Mucosa of descending colon (tissue), 3 donors: ENCODE data around the gene RABEP1. TPM values are rescaled to one million over a fixed set of nuclear protein-coding genes. Genes with fewer than 3 reads are reported as not detected.

ENCODE experiments used
- ATAC-seq: fragments of 200-7000 bp; cut with Tn5 transposase; one replicate; pipeline ENCODE4 v1.9.1; 2020; ENCODE audit warnings: mild to moderate bottlenecking, moderate library complexity
- DNase-seq, 3 donors: peaks; one replicate each; pipeline ENCODE4 v3.0.0-alpha.2; 2020
- H3K36me3 ChIP-seq: fragments of 200-600 bp; one replicate; pipeline ENCODE4 v1.8.0; 2021; ENCODE audit warnings: low read depth, mild to moderate bottlenecking
- H3K4me1 ChIP-seq: fragments of 200-600 bp; one replicate; pipeline ENCODE4 v1.8.0; 2021; ENCODE audit warnings: low read depth, mild to moderate bottlenecking
- H3K4me3 ChIP-seq: fragments of 200-600 bp; one replicate; pipeline ENCODE4 v1.8.0; 2021; ENCODE audit warnings: mild to moderate bottlenecking
- H3K9me3 ChIP-seq: fragments of 200-600 bp; one replicate; pipeline ENCODE4 v1.8.0; 2021; ENCODE audit warnings: mild to moderate bottlenecking
- intact Hi-C, 2 donors: fragments of 100-400 bp; cut with DNase I in 1 of 2; cut with micrococcal nuclease in 1 of 2; formaldehyde crosslinking; loops; one replicate each; pipeline versions ENCODE4 v1.11.0 to v1.11.1; 2022; cut with DNase I, micrococcal nuclease
- total RNA-seq, 3 donors: library from RNA; stranded (reverse); fragmentation: NEBNext Ultra II Directional in 2 of 3; extraction: Animal tissue kit (Norgen Biotek cat#: 25700) in 2 of 3; gene quantifications; one replicate each; pipeline versions ENCODE4 v1.2.1 to v1.2.4, GENCODE V29; 2021 to 2023
- TF ChIP-seq, protein P1 (sequence below): fragments of 200-600 bp; IDR thresholded peaks from one replicate; pipeline ENCODE4 v1.8.0; 2022; ENCODE audit warnings: antibody characterized with exemption, mild to moderate bottlenecking
- donor health status: DM: no; HTN: no; CAD: no; lungs with moderate emphysema.
- donor health status: DM: no; HTN: no; CAD: no.
- donor health status: DM: no; HTN: yes; CAD: no.

RABEP1 gene
- total RNA-seq, 3 donors from 2014 or later = 24.9 to 53.4 (median 30.7) TPM

- intact Hi-C loops = no loop called here
- TF ChIP-seq, protein P1, sequence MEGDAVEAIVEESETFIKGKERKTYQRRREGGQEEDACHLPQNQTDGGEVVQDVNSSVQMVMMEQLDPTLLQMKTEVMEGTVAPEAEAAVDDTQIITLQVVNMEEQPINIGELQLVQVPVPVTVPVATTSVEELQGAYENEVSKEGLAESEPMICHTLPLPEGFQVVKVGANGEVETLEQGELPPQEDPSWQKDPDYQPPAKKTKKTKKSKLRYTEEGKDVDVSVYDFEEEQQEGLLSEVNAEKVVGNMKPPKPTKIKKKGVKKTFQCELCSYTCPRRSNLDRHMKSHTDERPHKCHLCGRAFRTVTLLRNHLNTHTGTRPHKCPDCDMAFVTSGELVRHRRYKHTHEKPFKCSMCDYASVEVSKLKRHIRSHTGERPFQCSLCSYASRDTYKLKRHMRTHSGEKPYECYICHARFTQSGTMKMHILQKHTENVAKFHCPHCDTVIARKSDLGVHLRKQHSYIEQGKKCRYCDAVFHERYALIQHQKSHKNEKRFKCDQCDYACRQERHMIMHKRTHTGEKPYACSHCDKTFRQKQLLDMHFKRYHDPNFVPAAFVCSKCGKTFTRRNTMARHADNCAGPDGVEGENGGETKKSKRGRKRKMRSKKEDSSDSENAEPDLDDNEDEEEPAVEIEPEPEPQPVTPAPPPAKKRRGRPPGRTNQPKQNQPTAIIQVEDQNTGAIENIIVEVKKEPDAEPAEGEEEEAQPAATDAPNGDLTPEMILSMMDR = no peak
- no peaks in the 10 kb centered on the region for H3K36me3 ChIP-seq
- DNase-seq (no peak), ATAC-seq (no peak)
- H3K4me3 ChIP-seq = no peak overlapping the region
- H3K4me1 ChIP-seq = no peaks in the 10 kb centered on the region
- no peaks in the 10 kb centered on the region for H3K9me3 ChIP-seq
Observed at GRCh38 chr17:5330981-5331380, 48.9 kb downstream of the RABEP1 start.

DNA sequence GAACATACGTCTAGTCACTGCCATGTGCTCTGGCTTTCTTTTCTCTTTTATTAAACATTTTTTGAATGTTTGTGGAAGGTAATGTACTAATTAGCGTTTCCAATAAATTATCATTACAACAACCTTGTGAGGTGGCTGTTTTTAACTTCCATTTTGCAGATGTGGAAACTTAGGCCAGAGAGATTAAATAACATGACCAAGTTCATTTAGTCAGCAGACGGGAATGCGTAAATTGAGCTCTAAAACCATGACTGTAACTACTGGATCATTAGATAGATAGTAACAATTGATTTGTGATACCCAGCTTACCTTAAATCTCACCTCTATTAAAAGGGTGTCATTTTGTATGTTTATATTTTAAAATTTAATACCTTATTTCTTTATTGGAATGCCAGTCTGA lies 49.4 kb downstream of the RABEP1 start:
- DNase-seq (no peak), ATAC-seq (no peak)
- no peaks in the 10 kb centered on the region for H3K4me1 ChIP-seq
- no peaks in the 10 kb centered on the region for H3K36me3 ChIP-seq
- H3K4me3 ChIP-seq = no peak overlapping the region
- H3K9me3 ChIP-seq = no peaks in the 10 kb centered on the region
- intact Hi-C loops = no loop called here
- TF ChIP-seq, protein P1 = no peak

GRCh38 chr17:5344914-5345313 lies 62.8 kb downstream of the RABEP1 start:
- Histone ChIP-seq H3K4me1 (no peaks in the 10 kb centered on the region), H3K9me3 (no peaks in the 10 kb centered on the region), H3K4me3 (no peak overlapping the region), H3K36me3 (no peaks in the 10 kb centered on the region)
- intact Hi-C loops = no loop called here
- DNase-seq (no peak), ATAC-seq (no peak)
- TF ChIP-seq, protein P1 = no peak

- TF ChIP-seq, protein P1 = no peak
- Histone ChIP-seq H3K36me3 (peaks cover 5% of the 10 kb centered on the region), H3K4me1 (no peaks in the 10 kb centered on the region), H3K9me3 (no peaks in the 10 kb centered on the region), H3K4me3 (no peak overlapping the region)
- ATAC-seq = no peak
- intact Hi-C loops = no loop called here
- DNase-seq = no peak
Observed at GRCh38 chr17:5352681-5353289, 70.7 kb downstream of the RABEP1 start.

- Histone ChIP-seq H3K4me3 (no peak overlapping the region), H3K4me1 (no peaks in the 10 kb centered on the region), H3K9me3 (no peaks in the 10 kb centered on the region), H3K36me3 (peaks cover 5% of the 10 kb centered on the region)
- DNase-seq (no peak), ATAC-seq (no peak)
- TF ChIP-seq, protein P1 = no peak
- intact Hi-C loops = no loop called here
Observed at GRCh38 chr17:5354310-5354709, 72.2 kb downstream of the RABEP1 start.
